GM12878 (cell line): ENCODE data around the gene CDCP1. TPM values are rescaled to one million over a fixed set of nuclear protein-coding genes. Genes with fewer than 3 reads are reported as not detected.

Experiments used
- ATAC-seq: fragments of 200-7000 bp; cut with Tn5 transposase; 3 replicates; pipeline ENCODE4 v1.9.1; 2020; ENCODE audit warnings: mild to moderate bottlenecking, moderate library complexity
- BruUV-seq: library from RNA; stranded (reverse); fragments of 400-500 nt; replicated peaks from 2 replicates; lab custom pipeline; 2021; lab: Mats Ljungman, UMichigan
- CTCF ChIA-PET: fragments of 300-600 bp; sonication (Branson Sonifier 250); formaldehyde crosslinking; extraction: SDS; loops from one replicate; lab custom pipeline; 2021; ENCODE audit warnings: inconsistent platforms; lab: Yijun Ruan, JAX
- POLR2A ChIA-PET: fragments of 350-600 bp; formaldehyde crosslinking; extraction: SDS; loops from one replicate; lab custom pipeline; 2021; ENCODE audit warnings: inconsistent platforms; lab: Charles Lee
- RAD21 ChIA-PET: fragments of 300-600 bp; sonication (Branson Sonifier 250); formaldehyde crosslinking; loops from one replicate; lab custom pipeline; 2023; ENCODE audit warnings: antibody characterized with exemption; ENCODE audit not compliant: unreplicated experiment; lab: Charles Lee
- SMC1A ChIA-PET: fragments of 300-600 bp; sonication (Branson Sonifier 250); formaldehyde crosslinking; loops from one replicate; lab custom pipeline; 2023; ENCODE audit not compliant: unreplicated experiment, uncharacterized antibody; lab: Charles Lee
- DNase-seq: peaks from one replicate; pipeline ENCODE4 v3.0.0-alpha.2; 2011; ENCODE audit warnings: low read depth, low spot score
- FAIRE-seq: peaks from 3 replicates; lab custom pipeline; 2011; peaks lifted over from hg19 to GRCh38; lab: Jason Lieb, UNC
- H2AFZ ChIP-seq: 2 replicates; pipeline ENCODE4 v1.6.0; 2011; ENCODE audit warnings: low read depth, low read length, control low read depth; ENCODE audit not compliant: control insufficient read depth
- H3K27ac ChIP-seq: 2 replicates; pipeline ENCODE4 v1.5.1; 2011; ENCODE audit warnings: control low read depth; ENCODE audit not compliant: control insufficient read depth, insufficient read depth
- H3K27me3 ChIP-seq, 2 experiments: replicated peaks in 1 of 2; 2 replicates each; pipeline versions ENCODE4 v1.6.0 to v1.6.1; 2011; ENCODE audit warnings: low read length in 1 of 2; ENCODE audit not compliant: control insufficient read depth in 2 of 2, insufficient read depth in 2 of 2
- H3K36me3 ChIP-seq, 2 experiments: 2 replicates each; pipeline ENCODE4 v1.5.1; 2011; ENCODE audit warnings: low read length in 1 of 2; ENCODE audit not compliant: control insufficient read depth in 2 of 2, insufficient read depth in 2 of 2
- H3K4me1 ChIP-seq: 2 replicates; pipeline ENCODE4 v1.6.1; 2011; ENCODE audit warnings: mild to moderate bottlenecking, low read length, moderate library complexity, mixed read lengths; ENCODE audit not compliant: control insufficient read depth, insufficient read depth
- H3K4me2 ChIP-seq: 2 replicates; pipeline ENCODE4 v1.6.0; 2011; ENCODE audit warnings: control low read depth; ENCODE audit not compliant: control insufficient read depth, insufficient read depth
- H3K4me3 ChIP-seq: fragments of 200-600 bp; sonication (generic); 2 replicates; pipeline ENCODE4 v1.5.1; 2016
- H3K79me2 ChIP-seq: 2 replicates; pipeline ENCODE4 v1.6.0; 2011; ENCODE audit warnings: low read length; ENCODE audit not compliant: control insufficient read depth, insufficient read depth
- H3K9ac ChIP-seq: 2 replicates; pipeline ENCODE4 v1.8.0; 2011; ENCODE audit warnings: low read length, control low read depth, mixed read lengths; ENCODE audit not compliant: control insufficient read depth, insufficient read depth
- H3K9me3 ChIP-seq: replicated peaks from 3 replicates; pipeline ENCODE4 v1.5.1; 2011; ENCODE audit warnings: mild to moderate bottlenecking, low read length; ENCODE audit not compliant: control insufficient read depth, insufficient read depth
- H4K20me1 ChIP-seq: 2 replicates; pipeline ENCODE4 v1.6.0; 2011; ENCODE audit not compliant: control insufficient read depth, insufficient read depth
- CREM ChIP-seq: IDR thresholded peaks from 2 replicates; pipeline ENCODE4 v1.6.1; 2014; ENCODE audit warnings: antibody characterized with exemption, low read depth
- CUX1 ChIP-seq: IDR thresholded peaks from 2 replicates; pipeline ENCODE4 v1.6.1; 2012; ENCODE audit warnings: improper control_type of control experiment, low read depth, low read length; ENCODE audit not compliant: insufficient replicate concordance
- EP300 ChIP-seq, 2 experiments: fragments of 150-350 bp in 1 of 2; IDR thresholded peaks; 2 replicates each; pipeline ENCODE4 v1.6.1; 2011 to 2012; ENCODE audit warnings: low read depth in 2 of 2, low read length in 2 of 2, borderline replicate concordance in 1 of 2, improper control_type of control experiment in 1 of 2, inconsistent platforms in 1 of 2; ENCODE audit not compliant: control insufficient read depth in 1 of 2
- ESRRA ChIP-seq: IDR thresholded peaks from 2 replicates; pipeline ENCODE4 v1.6.1; 2012; ENCODE audit warnings: mild to moderate bottlenecking, low read length, improper control_type of control experiment
- IKZF1 ChIP-seq: fragments of 450-650 bp; conservative IDR thresholded peaks from 2 replicates; pipeline ENCODE4 v1.6.1; 2017; ENCODE audit warnings: antibody characterized with exemption, mild to moderate bottlenecking
- KDM1A ChIP-seq: fragments of 200-600 bp; sonication (generic); IDR thresholded peaks from 2 replicates; pipeline ENCODE4 v1.6.1; 2016; ENCODE audit warnings: borderline replicate concordance
- NFYA ChIP-seq: IDR thresholded peaks from 2 replicates; pipeline ENCODE4 v1.6.1; 2011; ENCODE audit warnings: low read depth, mild to moderate bottlenecking, low read length, improper control_type of control experiment, borderline replicate concordance
- SREBF2 ChIP-seq: IDR thresholded peaks from 2 replicates; pipeline ENCODE4 v1.6.1; 2012; ENCODE audit warnings: mild to moderate bottlenecking, low read length
- YY1 ChIP-seq: IDR thresholded peaks from 2 replicates; pipeline ENCODE4 v1.6.1; 2011; ENCODE audit warnings: low read depth, mild to moderate bottlenecking, low read length
- whole genome bisulfite sequencing: methylation state at CpG from one replicate; pipeline ENCODE4 v1.1.6; 2016; ENCODE audit warnings: low lambda C conversion rate; ENCODE audit not compliant: insufficient replicate concordance, insufficient coverage; ENCODE audit errors: missing lambda C conversion rate; 5-methylcytosine and 5-hydroxymethylcytosine counted together
- in situ Hi-C: fragments of 300-500 bp; cut with MboI; formaldehyde crosslinking; loops from 9 replicates; pipeline ENCODE4 v1.14.3; 2018; ENCODE audit warnings: mixed read lengths
- intact Hi-C: fragments of 100-400 bp; cut with micrococcal nuclease; formaldehyde crosslinking; loops from one replicate; pipeline ENCODE4 v1.14.2; 2022; ENCODE audit not compliant: unreplicated experiment
- polyA plus RNA-seq, 11 experiments: library from polyadenylated mRNA; depleted of rRNA in 4 of 11; unstranded in 6 of 11; stranded (reverse) in 5 of 11; fragments of >200 nt; fragmentation: Nextera tagmentation in 4 of 11; fragmentation: Illumina TruSeq in 1 of 11; extraction: Ambion mirVana in 4 of 11; extraction: Trizol in 1 of 11; gene quantifications; 1 replicate in 1 of 11; 2 replicates in 10 of 11; pipeline versions ENCODE4 v1.2.1 to v1.2.3, GENCODE V29; 2011 to 2016; ENCODE audit warnings: inconsistent platforms in 2 of 11, missing spikeins in 2 of 11, low read depth in 1 of 11
- total RNA-seq, 4 experiments: library from RNA; depleted of rRNA in 3 of 4; stranded (reverse); fragments of >200 nt in 3 of 4; fragmentation: Illumina TruSeq in 1 of 4; extraction: Trizol in 1 of 4; gene quantifications; 2 replicates each; pipeline versions ENCODE4 v1.2.1 to v1.2.3, GENCODE V29; 2013 to 2021

The CDCP1 gene
- total and polyA plus RNA-seq, 10 of the 15 experiments (the other 5 are each of a cell fraction or from before 2014, with no cell fraction given), result 0.35 to 2.2 (median 0.86) TPM

GRCh38 chr3:45167011-45167911 is 21.1 kb upstream of the CDCP1 start:
- Histone ChIP-seq H3K4me1 (no peaks in the 10 kb centered on the region), H4K20me1 (no peaks in the 10 kb centered on the region), H3K79me2 (no peaks in the 10 kb centered on the region), H3K4me3 (no peak overlapping the region), H3K36me3 (no peaks in the 10 kb centered on the region), H2AFZ (no peak overlapping the region; the same call in 1 of the 2 replicates), H3K4me2 (no peak overlapping the region), H3K9ac (no peak overlapping the region), H3K9me3 (no peaks in the 10 kb centered on the region), H3K27ac (no peak overlapping the region), H3K27me3 (peaks cover 0 to 5% of the 10 kb centered on the region in 2 experiments; a peak in 1 of 4 replicates)
- in situ Hi-C loops (no loop called here), intact Hi-C loops (no loop called here)
- SMC1A ChIA-PET, result interaction anchor here (1.0 to 1.4 kb wide), 2 partner anchors 9 to 23 kb away, joined by 4 read pairs; no protein-coding TSS in a partner anchor
- POLR2A ChIA-PET, result no interaction called here
- RAD21 ChIA-PET, result interaction anchor here (0.8 to 2.1 kb wide), 3 partner anchors 44 to 125 kb away, joined by 3 to 11 read pairs (median 5); no protein-coding TSS in a partner anchor
- no TSS peak for BruUV-seq
- no peak for FAIRE-seq
- CTCF ChIA-PET, result interaction anchor here (0.6 to 1.0 kb wide), 2 partner anchors 29 to 1267 kb away, joined by 3 read pairs; no protein-coding TSS in a partner anchor
- TF ChIP-seq NFYA (no peak), ESRRA (no peak), IKZF1 (peak; percentile 45)
- DNase-seq, result no peak
- 15% methylated on average over 23 of the region's 23 CpGs for WGBS
- peak; percentile 87 for ATAC-seq

- H4K20me1 ChIP-seq, result no peaks in the 10 kb centered on the region
- no peak overlapping the region for H3K4me2 ChIP-seq
- BruUV-seq, result no TSS peak
- no peak overlapping the region for H3K27ac ChIP-seq
- H2AFZ ChIP-seq, result no peak overlapping the region
- intact Hi-C loops (no loop called here), in situ Hi-C loops (no loop called here)
- FAIRE-seq, result no peak
- no peaks in the 10 kb centered on the region for H3K36me3 ChIP-seq
- no peak for ATAC-seq
- ChIA-PET POLR2A (no interaction called here), SMC1A (interaction anchor here (1.2 kb wide), 1 partner anchor 125 kb away, joined by 4 read pairs; no protein-coding TSS in a partner anchor), CTCF (no interaction called here), RAD21 (interaction anchor here (0.8 to 2.1 kb wide), 3 partner anchors 43 to 124 kb away, joined by 3 to 11 read pairs (median 5); no protein-coding TSS in a partner anchor)
- H3K4me3 ChIP-seq, result no peak overlapping the region
- no peaks in the 10 kb centered on the region for H3K4me1 ChIP-seq
- H3K79me2 ChIP-seq, result no peaks in the 10 kb centered on the region
- peaks cover 0 to 5% of the 10 kb centered on the region in 2 experiments; a peak in 1 of 4 replicates for H3K27me3 ChIP-seq
- DNase-seq, result no peak
- WGBS, result 23% methylated on average over 3 of the region's 3 CpGs
- no peak overlapping the region for H3K9ac ChIP-seq
- H3K9me3 ChIP-seq, result no peaks in the 10 kb centered on the region
- TF ChIP-seq YY1 (no peak), KDM1A (no peak), SREBF2 (no peak), EP300 (IDR thresholded peaks at IDR 0.05; ENCODE audit: borderline replicate concordance in 1 of 2, control insufficient read depth in 1 of 2, low read depth in 2 of 2, low read length in 2 of 2) (no peak), CUX1 (no peak), CREM (no peak)
Measured at GRCh38 chr3:45166321-45166879, 20.2 kb upstream of the CDCP1 start.
